Measurements from ENCODE around the gene MEGF9.

DNA sequence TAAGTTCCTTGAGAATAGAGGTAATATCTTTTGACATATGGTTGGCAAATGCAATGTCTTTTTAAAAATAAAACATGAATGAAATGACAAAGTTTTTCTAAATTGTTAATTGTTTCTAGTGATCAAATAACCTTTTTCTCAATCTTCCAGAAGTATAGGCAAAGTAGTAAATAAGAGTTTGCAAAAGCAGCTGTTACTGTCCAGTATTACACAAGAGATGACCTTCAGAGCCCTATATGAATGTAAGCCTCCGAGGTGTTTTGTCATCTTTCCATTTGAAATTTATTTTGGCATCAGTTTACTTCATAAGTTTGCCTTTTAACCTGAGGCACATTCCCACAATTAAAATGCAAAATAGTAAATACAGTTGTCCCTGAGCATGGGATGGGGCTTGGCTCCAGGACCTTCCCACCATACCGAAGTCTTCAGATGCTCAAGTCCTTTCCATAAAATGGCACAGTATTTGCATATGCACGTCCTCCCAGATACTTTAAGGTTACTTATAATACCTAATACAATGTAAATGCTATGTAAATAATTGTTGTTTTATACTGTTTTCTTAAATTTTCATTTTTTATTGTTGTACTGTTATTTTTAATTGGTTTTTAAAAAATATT lies 65.6 kb downstream of the MEGF9 start:
- TF ChIP-seq CTCF (IDR thresholded peaks at IDR 0.05; ENCODE audit: low read length) (no peak), EZH2 (IDR thresholded peaks at IDR 0.05; ENCODE audit: borderline replicate concordance, low read length) (no peak)

Measured in OCI-LY1 (cell line).